Measurements from ENCODE around the gene KCNQ4.

DNA sequence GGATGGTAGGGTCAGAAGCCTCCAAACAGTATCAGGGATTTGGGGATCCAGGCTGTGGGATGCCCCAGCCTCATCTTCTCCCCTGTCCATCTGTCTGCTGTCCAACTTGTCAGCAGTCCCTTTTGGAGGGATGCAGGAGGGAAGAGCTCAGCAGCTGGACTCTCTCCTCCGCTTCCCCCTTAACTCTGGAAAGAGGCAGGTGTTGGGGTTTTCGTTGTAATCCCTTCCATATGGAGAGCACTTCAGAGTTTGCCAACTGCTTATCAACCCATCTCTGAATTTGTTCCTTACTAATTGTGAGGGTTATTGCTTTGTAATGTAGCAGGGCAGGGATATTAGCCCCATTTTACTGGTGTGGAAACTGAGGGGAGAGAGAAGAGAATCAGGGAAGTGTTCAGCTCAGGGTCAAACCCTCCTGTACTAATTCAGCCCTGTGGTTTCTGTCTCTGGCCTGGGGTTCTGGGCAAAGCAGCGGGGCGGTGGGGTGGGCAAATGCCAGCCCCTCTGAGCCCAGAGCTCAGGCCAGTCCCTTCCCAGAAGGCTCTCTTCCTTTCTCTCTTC, 75.3 kb downstream of the KCNQ4 start:
- TF ChIP-seq, protein P1, sequence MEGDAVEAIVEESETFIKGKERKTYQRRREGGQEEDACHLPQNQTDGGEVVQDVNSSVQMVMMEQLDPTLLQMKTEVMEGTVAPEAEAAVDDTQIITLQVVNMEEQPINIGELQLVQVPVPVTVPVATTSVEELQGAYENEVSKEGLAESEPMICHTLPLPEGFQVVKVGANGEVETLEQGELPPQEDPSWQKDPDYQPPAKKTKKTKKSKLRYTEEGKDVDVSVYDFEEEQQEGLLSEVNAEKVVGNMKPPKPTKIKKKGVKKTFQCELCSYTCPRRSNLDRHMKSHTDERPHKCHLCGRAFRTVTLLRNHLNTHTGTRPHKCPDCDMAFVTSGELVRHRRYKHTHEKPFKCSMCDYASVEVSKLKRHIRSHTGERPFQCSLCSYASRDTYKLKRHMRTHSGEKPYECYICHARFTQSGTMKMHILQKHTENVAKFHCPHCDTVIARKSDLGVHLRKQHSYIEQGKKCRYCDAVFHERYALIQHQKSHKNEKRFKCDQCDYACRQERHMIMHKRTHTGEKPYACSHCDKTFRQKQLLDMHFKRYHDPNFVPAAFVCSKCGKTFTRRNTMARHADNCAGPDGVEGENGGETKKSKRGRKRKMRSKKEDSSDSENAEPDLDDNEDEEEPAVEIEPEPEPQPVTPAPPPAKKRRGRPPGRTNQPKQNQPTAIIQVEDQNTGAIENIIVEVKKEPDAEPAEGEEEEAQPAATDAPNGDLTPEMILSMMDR (conservative IDR thresholded peaks at IDR 0.05; ENCODE audit: low read depth, low read length): no peak
- TF ChIP-seq POLR2A (IDR thresholded peaks at IDR 0.05; ENCODE audit: low read depth, low read length) (no peak), MXI1 (IDR thresholded peaks at IDR 0.05; ENCODE audit: borderline replicate concordance, low read depth, low read length) (no peak), CEBPB (IDR thresholded peaks at IDR 0.05; ENCODE audit: low read depth, low read length) (no peak), BHLHE40 (IDR thresholded peaks at IDR 0.05; ENCODE audit: low read depth, low read length) (no peak), RAD21 (IDR thresholded peaks at IDR 0.05; ENCODE audit: low read length) (no peak), SMC3 (IDR thresholded peaks at IDR 0.05; ENCODE audit: low read depth, low read length) (no peak)

Data from IMR-90 (cell line).